C4-2B (cell line): ENCODE data around the gene PDSS2.

Experiments used
- H3K27ac ChIP-seq: fragments of 450-650 bp; 2 replicates; pipeline ENCODE4 v1.5.1; 2017
- CTCF ChIP-seq: fragments of 450-650 bp; conservative IDR thresholded peaks from 2 replicates; pipeline ENCODE4 v1.5.1; 2017; ENCODE audit warnings: mild to moderate bottlenecking
- ZFX ChIP-seq: fragments of 450-650 bp; IDR thresholded peaks from 2 replicates; pipeline ENCODE4 v1.6.1; 2017

The PDSS2 gene

GRCh38 chr6:107409942-107410341, 49.4 kb downstream of the PDSS2 start:
- TF ChIP-seq ZFX (no peak), CTCF (no peak)
- H3K27ac ChIP-seq = no peak overlapping the region

- no peak overlapping the region for H3K27ac ChIP-seq
- TF ChIP-seq ZFX = no peak
- peak; percentile 7; the same call in 1 of the 2 replicates for TF ChIP-seq CTCF
These were observed 50.6 kb downstream of the PDSS2 start for GRCh38 chr6:107408714-107409113.

- no peak overlapping the region for H3K27ac ChIP-seq
- no peak for TF ChIP-seq ZFX
- no peak for TF ChIP-seq CTCF
These were observed 54.4 kb downstream of the PDSS2 start for GRCh38 chr6:107405002-107405401.

GRCh38 chr6:107402533-107402932, 56.8 kb downstream of the PDSS2 start:
- TF ChIP-seq CTCF (no peak), ZFX (no peak)
- no peak overlapping the region for H3K27ac ChIP-seq

GRCh38 chr6:107401573-107401972, 57.8 kb downstream of the PDSS2 start:
- H3K27ac ChIP-seq = no peak overlapping the region
- TF ChIP-seq CTCF (no peak), ZFX (no peak)

GRCh38 chr6:107400616-107401147, 58.7 kb downstream of the PDSS2 start:
- no peak overlapping the region for H3K27ac ChIP-seq
- TF ChIP-seq CTCF = no peak
- TF ChIP-seq ZFX = no peak

- TF ChIP-seq ZFX = no peak
- no peak for TF ChIP-seq CTCF
- no peak overlapping the region for H3K27ac ChIP-seq
These were observed 59.4 kb downstream of the PDSS2 start for GRCh38 chr6:107399935-107400334.
